ENCODE measurements around the gene CFAP58.
A peak's percentile ranks its signal among the peaks of the same experiment; 100 is the strongest.

Gene CFAP58, protein sequence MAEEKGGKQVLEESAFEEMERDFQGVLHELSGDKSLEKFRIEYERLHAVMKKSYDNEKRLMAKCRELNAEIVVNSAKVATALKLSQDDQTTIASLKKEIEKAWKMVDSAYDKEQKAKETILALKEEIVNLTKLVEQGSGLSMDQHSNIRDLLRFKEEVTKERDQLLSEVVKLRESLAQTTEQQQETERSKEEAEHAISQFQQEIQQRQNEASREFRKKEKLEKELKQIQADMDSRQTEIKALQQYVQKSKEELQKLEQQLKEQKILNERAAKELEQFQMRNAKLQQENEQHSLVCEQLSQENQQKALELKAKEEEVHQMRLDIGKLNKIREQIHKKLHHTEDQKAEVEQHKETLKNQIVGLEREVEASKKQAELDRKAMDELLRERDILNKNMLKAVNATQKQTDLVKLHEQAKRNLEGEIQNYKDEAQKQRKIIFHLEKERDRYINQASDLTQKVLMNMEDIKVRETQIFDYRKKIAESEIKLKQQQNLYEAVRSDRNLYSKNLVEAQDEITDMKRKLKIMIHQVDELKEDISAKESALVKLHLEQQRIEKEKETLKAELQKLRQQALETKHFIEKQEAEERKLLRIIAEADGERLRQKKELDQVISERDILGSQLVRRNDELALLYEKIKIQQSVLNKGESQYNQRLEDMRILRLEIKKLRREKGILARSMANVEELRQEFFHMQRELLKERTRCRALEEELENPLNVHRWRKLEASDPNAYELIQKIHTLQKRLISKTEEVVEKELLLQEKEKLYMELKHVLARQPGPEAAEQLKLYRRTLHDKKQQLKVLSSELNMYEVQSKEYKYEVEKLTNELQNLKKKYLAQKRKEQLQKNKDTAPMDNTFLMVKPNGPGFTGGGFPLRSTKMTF

DNA sequence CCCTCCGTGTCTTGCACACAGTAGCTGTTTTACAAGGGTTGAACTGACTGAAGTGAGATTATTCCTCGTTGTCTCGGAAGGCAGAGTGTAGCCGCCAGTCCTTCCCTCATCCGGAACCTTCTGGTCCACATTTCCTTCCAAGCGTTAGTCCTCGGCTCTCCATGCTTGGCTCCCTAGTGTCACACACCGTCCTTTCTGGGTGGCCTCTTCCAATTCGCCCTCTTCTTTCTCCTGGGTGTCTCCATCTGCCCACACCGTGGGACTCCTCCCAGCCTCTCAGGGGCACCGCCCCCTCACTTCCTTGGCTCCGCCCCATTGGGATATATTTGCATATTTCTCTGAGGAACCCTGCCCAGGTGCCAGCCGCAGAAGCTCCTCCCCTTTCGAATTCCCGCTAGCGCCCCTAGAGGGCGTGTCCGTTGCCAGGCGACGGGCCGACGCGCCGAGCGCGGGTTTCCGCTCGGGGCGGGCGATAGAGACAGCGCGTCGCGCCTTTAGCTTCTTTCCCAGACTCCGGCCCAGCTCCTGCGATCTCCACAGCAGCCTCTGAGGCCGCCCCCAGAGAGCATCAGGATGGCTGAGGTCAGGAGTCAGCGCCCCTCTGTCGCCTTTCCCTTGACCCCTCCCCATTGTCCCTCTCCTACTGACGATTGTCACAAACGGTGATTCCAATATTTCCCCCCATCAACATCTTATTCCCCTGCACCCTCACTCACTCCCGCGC, at the start of gene CFAP58:
Gene CFAP58, plus strand, starts transcription at position 509 of the 724 bp plus-strand sequence. Its CDS starts 65 bp downstream, at position 574.
- Histone ChIP-seq H3K4me1 (ENCODE audit: control insufficient read depth in 1 of 2, insufficient read depth in 2 of 2, low read length in 2 of 2) (peaks cover 7 to 13% of the 10 kb centered on the region in 2 donors), H3K4me3 (ENCODE audit: low read depth in 1 of 2, low read length in 2 of 2) (peak within 1 kb of the TSS; percentile 63 to 75), H3K36me3 (ENCODE audit: control insufficient read depth in 1 of 2, insufficient read depth in 2 of 2, low read length in 2 of 2) (no peaks in the 10 kb centered on the region), H3K27ac (ENCODE audit: low read length) (no peak within 1 kb of the TSS), H3K9me3 (ENCODE audit: control insufficient read depth in 1 of 2, low read length in 2 of 2) (no peaks in the 10 kb centered on the region), H3K27me3 (ENCODE audit: low read depth, low read length) (no peaks in the 10 kb centered on the region)

DNA sequence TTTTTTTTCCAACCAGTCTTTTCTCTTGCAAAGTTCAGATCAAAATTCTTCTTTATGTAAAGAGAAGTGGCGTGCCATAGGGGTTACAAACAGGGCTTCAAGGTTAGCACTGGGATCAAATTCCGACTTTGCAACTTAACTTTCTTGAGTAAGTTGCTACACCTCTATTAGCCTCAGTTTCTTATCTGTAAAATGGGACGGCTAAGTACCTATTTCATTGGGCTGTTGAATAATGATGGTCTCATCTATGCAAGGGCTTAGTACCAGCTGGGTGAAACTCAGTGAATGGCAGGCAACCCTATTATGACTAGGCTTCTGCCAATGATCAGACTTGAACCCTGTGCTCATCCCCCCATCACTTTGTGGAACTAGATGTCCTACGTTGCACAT, 49.3 kb upstream of the CFAP58 start:
- Histone ChIP-seq H3K27me3 (ENCODE audit: low read depth, low read length) (no peaks in the 10 kb centered on the region), H3K4me3 (ENCODE audit: low read depth in 1 of 2, low read length in 2 of 2) (no peak overlapping the region), H3K36me3 (ENCODE audit: control insufficient read depth in 1 of 2, insufficient read depth in 2 of 2, low read length in 2 of 2) (peaks cover 0 to 9% of the 10 kb centered on the region in 2 donors), H3K27ac (ENCODE audit: low read length) (no peak overlapping the region), H3K4me1 (ENCODE audit: control insufficient read depth in 1 of 2, insufficient read depth in 2 of 2, low read length in 2 of 2) (peaks cover 7 to 26% of the 10 kb centered on the region in 2 donors), H3K9me3 (ENCODE audit: control insufficient read depth in 1 of 2, low read length in 2 of 2) (no peaks in the 10 kb centered on the region)

DNA sequence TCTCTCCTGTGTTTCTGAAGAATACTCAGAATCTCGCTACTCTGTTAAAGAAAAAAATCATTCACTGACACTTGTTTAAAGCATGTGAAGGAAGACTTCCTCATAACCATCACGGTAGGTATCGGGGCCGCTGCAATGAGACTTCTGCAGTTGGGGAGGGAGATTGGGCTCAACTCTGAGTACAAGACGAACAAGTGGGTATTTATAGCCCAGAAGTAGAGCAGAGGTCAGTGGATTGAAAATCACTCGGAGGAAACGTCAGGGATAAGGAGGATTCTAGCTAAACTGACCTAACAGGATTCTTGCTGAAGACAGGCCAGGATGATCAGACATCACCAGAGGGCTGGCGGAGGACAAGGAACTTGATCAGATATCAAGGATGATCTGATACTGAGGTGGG, 48.7 kb upstream of the CFAP58 start:
- Histone ChIP-seq H3K27me3 (ENCODE audit: low read depth, low read length) (no peaks in the 10 kb centered on the region), H3K9me3 (ENCODE audit: control insufficient read depth in 1 of 2, low read length in 2 of 2) (no peaks in the 10 kb centered on the region), H3K36me3 (ENCODE audit: control insufficient read depth in 1 of 2, insufficient read depth in 2 of 2, low read length in 2 of 2) (peaks cover 0 to 9% of the 10 kb centered on the region in 2 donors), H3K4me3 (ENCODE audit: low read depth in 1 of 2, low read length in 2 of 2) (no peak overlapping the region), H3K27ac (ENCODE audit: low read length) (peak overlapping the region; percentile 6), H3K4me1 (ENCODE audit: control insufficient read depth in 1 of 2, insufficient read depth in 2 of 2, low read length in 2 of 2) (peaks cover 7 to 26% of the 10 kb centered on the region in 2 donors)

DNA sequence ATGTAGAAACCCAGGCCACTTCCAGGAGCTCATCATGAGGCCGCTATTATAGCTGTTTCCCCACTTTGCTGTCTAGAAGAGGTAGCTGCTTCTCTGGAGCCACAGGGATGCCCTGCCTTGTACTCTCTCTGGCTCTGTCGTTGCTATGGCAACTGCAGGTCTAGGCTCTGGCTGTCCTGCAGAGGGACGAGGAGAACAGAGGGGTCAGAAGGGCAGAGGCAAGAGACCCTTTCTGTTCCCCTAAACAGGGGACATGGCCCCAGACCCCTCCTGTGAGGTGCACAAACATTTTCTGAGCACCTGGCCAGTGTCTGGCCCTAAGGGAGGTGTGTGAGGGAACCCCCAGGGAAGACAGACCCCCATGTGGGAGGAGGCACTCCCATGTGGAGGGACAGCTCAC, 46.7 kb upstream of the CFAP58 start:
- no peak overlapping the region for H3K27ac ChIP-seq (ENCODE audit: low read length)

DNA sequence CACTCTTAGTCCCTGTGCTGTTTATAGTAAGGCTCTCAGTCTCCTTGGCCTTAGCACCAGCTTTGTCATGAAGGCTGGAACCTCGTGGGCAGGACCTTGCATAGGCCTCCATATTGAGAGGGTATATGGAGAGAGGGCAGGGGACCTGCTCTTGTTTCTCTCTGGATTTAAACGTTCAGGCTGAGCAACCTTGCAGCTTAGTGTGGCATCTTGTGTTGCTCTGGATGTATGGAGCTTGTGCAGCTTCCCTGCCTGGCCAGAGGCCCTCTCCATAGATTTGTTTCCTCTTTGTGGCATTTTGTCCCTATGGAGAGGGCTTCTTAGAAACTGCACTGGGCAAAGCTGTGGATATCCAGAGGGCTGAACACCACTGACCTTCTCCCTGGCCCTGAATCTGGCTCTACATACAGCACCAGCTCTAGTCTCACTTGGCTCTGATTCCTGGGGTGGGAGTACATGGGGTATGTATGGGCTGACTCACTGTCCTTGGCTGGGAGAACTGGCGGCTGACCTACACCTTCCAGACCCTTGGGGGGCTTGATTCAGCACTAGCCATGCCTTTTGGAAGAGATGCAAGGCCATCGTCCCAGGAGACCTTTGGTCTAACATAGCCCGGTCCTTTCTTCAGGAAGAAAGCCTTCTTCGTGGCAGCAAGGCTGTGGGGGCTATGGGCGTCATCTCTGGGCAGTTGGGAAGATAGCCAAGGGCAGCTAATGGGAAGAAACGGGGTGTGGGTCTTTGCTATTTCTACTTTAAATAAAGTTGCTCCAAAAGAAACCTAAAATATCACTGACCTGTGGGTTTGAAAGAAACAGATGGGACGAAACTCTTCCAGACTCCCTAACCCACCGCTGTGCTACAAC, 45.8 kb upstream of the CFAP58 start:
- no peaks in the 10 kb centered on the region for H3K27me3 ChIP-seq (ENCODE audit: low read depth, low read length)
- no peaks in the 10 kb centered on the region for H3K9me3 ChIP-seq (ENCODE audit: control insufficient read depth in 1 of 2, low read length in 2 of 2)
- peaks cover 3 to 20% of the 10 kb centered on the region in 2 donors for H3K36me3 ChIP-seq (ENCODE audit: control insufficient read depth in 1 of 2, insufficient read depth in 2 of 2, low read length in 2 of 2)
- H3K27ac ChIP-seq (ENCODE audit: low read length) = no peak overlapping the region
- no peak overlapping the region for H3K4me3 ChIP-seq (ENCODE audit: low read depth in 1 of 2, low read length in 2 of 2)
- peaks cover 7 to 22% of the 10 kb centered on the region in 2 donors for H3K4me1 ChIP-seq (ENCODE audit: control insufficient read depth in 1 of 2, insufficient read depth in 2 of 2, low read length in 2 of 2)

More for the DNA sequence above, 46.7 kb upstream of the CFAP58 start:
- H3K27me3 ChIP-seq (ENCODE audit: low read depth, low read length) = no peaks in the 10 kb centered on the region
- H3K9me3 ChIP-seq (ENCODE audit: control insufficient read depth in 1 of 2, low read length in 2 of 2) = no peaks in the 10 kb centered on the region
- no peak overlapping the region for H3K4me3 ChIP-seq (ENCODE audit: low read depth in 1 of 2, low read length in 2 of 2)
- peaks cover 7 to 22% of the 10 kb centered on the region in 2 donors for H3K4me1 ChIP-seq (ENCODE audit: control insufficient read depth in 1 of 2, insufficient read depth in 2 of 2, low read length in 2 of 2)
- peaks cover 0 to 11% of the 10 kb centered on the region in 2 donors for H3K36me3 ChIP-seq (ENCODE audit: control insufficient read depth in 1 of 2, insufficient read depth in 2 of 2, low read length in 2 of 2)

DNA sequence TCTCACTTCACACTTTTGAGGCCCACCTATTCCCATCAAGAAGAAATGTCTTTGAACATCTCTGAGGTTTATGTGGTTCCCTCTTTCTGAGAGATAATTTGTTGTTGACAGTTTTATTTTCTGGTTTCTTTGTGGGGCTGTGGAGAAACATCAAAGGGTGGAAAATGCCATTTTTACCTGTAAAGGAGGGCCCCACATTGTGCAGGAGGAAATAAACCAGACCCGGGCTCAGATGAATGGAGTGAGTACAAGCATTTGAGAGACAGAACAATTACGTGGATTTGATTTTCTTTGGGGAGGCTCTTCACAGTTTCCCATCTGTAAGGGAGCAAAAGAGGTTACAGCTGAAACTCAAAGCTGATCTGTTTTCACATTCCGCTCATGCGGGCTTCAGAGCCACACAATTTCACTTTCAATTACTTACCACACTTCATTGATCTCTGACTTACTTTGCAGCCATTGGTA, 45.2 kb upstream of the CFAP58 start:
- Histone ChIP-seq H3K4me1 (ENCODE audit: control insufficient read depth in 1 of 2, insufficient read depth in 2 of 2, low read length in 2 of 2) (peaks cover 7 to 18% of the 10 kb centered on the region in 2 donors), H3K36me3 (ENCODE audit: control insufficient read depth in 1 of 2, insufficient read depth in 2 of 2, low read length in 2 of 2) (peaks cover 10 to 27% of the 10 kb centered on the region in 2 donors), H3K27ac (ENCODE audit: low read length) (no peak overlapping the region), H3K27me3 (ENCODE audit: low read depth, low read length) (no peaks in the 10 kb centered on the region), H3K9me3 (ENCODE audit: control insufficient read depth in 1 of 2, low read length in 2 of 2) (no peaks in the 10 kb centered on the region), H3K4me3 (ENCODE audit: low read depth in 1 of 2, low read length in 2 of 2) (no peak overlapping the region)

GRCh38 chr10:104309980-104310978, 43.4 kb upstream of the CFAP58 start:
- H3K27me3 ChIP-seq (ENCODE audit: low read depth, low read length) = no peaks in the 10 kb centered on the region
- peaks cover 7 to 11% of the 10 kb centered on the region in 2 donors for H3K4me1 ChIP-seq (ENCODE audit: control insufficient read depth in 1 of 2, insufficient read depth in 2 of 2, low read length in 2 of 2)
- H3K9me3 ChIP-seq (ENCODE audit: control insufficient read depth in 1 of 2, low read length in 2 of 2) = no peaks in the 10 kb centered on the region
- H3K36me3 ChIP-seq (ENCODE audit: control insufficient read depth in 1 of 2, insufficient read depth in 2 of 2, low read length in 2 of 2) = peaks cover 28 to 44% of the 10 kb centered on the region in 2 donors
- H3K4me3 ChIP-seq (ENCODE audit: low read depth in 1 of 2, low read length in 2 of 2) = no peak overlapping the region
- no peak overlapping the region for H3K27ac ChIP-seq (ENCODE audit: low read length)

DNA sequence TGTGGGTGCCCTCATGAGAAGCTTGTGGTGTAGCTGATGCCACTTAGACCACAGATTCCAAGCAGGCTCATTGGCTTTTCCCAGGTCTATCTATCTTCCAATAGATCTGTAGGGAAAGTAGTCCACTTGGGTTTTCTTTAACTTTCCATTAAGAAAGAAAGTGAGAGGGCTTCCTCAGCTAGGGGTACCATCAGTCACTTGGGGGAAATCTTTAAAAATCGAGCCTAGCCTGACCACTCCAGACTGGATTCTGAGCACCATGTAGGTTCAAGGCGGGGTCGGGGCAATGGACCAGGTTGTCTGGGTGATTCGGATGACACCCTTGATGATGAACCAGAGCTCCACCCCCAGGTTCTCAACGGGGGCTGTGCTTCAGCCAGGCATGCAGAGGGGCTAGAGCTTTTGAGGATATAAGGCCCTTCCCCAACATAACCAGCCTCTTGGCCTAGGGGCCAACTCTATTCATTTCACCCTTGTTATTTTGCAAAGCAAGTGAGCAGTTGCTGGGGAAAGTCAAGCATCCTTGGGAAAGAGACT, 42.4 kb upstream of the CFAP58 start:
- no peaks in the 10 kb centered on the region for H3K9me3 ChIP-seq (ENCODE audit: control insufficient read depth in 1 of 2, low read length in 2 of 2)
- no peak overlapping the region for H3K4me3 ChIP-seq (ENCODE audit: low read depth in 1 of 2, low read length in 2 of 2)
- H3K4me1 ChIP-seq (ENCODE audit: control insufficient read depth in 1 of 2, insufficient read depth in 2 of 2, low read length in 2 of 2) = peaks cover 2 to 4% of the 10 kb centered on the region in 2 donors
- H3K27ac ChIP-seq (ENCODE audit: low read length) = no peak overlapping the region
- H3K27me3 ChIP-seq (ENCODE audit: low read depth, low read length) = no peaks in the 10 kb centered on the region
- H3K36me3 ChIP-seq (ENCODE audit: control insufficient read depth in 1 of 2, insufficient read depth in 2 of 2, low read length in 2 of 2) = peaks cover 33 to 44% of the 10 kb centered on the region in 2 donors

GRCh38 chr10:104314591-104315485, 38.8 kb upstream of the CFAP58 start:
- H3K27ac ChIP-seq (ENCODE audit: low read length) = no peak overlapping the region
- H3K4me3 ChIP-seq (ENCODE audit: low read depth in 1 of 2, low read length in 2 of 2) = no peak overlapping the region
- no peaks in the 10 kb centered on the region for H3K27me3 ChIP-seq (ENCODE audit: low read depth, low read length)
- no peaks in the 10 kb centered on the region for H3K9me3 ChIP-seq (ENCODE audit: control insufficient read depth in 1 of 2, low read length in 2 of 2)
- peaks cover 22 to 35% of the 10 kb centered on the region in 2 donors for H3K4me1 ChIP-seq (ENCODE audit: control insufficient read depth in 1 of 2, insufficient read depth in 2 of 2, low read length in 2 of 2)
- H3K36me3 ChIP-seq (ENCODE audit: control insufficient read depth in 1 of 2, insufficient read depth in 2 of 2, low read length in 2 of 2) = peaks cover 33 to 44% of the 10 kb centered on the region in 2 donors

Measured in muscle layer of duodenum (tissue), 2 donors.